CD4-positive, alpha-beta T cell treated with Interleukin-4 for 1 hour (primary cell): Measurements from ENCODE around the gene RACGAP1.

ENCODE experiments used
- DNase-seq, 2 donors: peaks; one replicate each; pipeline ENCODE4 v3.0.0-alpha.2; 2020 to 2022

The RACGAP1 gene

GRCh38 chr12:49939307-49939706, 86.0 kb downstream of the RACGAP1 start:
- DNase-seq: no peak
